ENCODE results near the gene DOK3.

DOK3 gene

DNA sequence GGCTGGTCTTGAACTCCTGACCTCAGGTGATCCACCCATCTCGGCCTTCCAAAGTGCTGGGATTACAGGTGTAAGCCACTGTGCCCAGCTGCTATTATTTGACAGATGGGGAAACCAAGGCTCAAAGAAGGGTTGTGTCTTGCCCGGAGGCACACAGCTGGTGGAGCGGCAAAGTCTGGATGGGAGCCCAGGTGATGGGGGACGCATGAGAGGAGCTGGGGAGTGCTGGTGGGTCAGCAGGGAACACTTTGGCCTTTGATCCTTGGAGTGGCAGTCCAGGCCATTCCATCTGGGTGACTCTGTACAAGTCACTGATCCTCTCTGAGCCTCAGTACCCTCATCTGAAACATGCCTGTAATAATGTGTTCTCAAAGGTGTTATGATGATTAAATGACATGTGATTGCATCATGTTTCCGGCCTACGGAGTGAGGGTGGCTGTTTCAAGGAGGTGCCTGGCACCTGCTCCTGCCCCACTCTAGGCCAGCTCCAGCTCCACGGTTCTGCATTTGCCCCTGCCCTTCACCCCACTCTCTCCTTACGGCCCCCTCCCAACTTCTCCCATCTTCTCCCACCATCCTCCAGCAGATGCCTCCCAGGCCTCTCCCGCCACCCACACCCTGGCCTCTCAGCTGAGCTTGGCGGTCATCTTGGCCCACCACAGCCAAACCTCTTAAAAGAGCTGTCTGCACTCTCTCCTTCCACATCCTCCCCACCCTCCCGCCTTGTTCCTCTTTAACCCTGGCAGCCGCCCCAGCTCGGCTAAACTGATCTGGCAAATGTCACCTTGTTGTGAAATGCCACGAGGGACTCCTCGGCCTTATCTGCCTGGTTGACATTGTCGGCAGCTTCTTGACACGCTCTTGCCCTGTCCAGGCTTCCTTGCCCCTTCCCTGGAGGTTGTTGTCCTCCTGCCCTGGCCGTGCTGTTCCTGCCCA lies 30.6 kb downstream of the DOK3 start:
- DNase-seq: no peak

DNA sequence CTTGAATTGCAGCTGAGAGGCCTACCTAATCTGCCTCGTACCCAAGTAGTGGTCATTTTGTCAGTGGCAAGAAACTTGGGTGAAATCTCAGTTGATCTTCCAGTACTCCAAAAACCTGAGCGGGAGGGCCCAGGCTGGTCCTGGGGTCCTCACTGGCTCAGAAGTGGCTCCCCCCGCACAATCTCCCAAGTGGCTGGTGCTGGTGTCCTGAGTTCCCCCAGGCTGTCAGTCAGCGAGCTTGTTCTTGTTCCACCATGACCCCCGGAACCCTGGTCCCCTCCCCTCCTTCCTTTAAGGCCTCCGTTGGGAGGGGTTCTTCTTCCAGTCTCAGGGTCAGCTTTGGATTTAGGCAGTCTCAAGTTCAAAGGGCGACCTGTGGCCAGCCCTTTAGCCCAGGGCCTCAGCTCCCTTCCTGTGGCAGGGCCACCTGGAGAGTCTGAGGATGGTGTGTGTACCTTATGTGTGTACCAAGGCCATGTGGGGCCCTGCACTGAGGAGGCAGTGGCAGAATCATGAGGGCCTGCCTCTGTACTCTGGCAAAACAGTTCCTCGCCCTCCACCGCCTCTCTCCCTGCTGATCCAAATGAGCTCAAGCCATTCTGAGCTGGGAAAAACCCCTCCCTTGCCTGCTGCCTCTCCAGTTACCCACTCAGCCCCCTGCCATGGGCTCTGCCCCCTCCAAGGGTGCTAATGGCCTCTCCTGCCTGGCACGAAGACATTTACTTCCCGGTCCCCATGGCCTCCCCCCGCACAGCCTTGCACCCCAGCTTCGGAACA lies 31.7 kb downstream of the DOK3 start:
- DNase-seq: no peak

DNA sequence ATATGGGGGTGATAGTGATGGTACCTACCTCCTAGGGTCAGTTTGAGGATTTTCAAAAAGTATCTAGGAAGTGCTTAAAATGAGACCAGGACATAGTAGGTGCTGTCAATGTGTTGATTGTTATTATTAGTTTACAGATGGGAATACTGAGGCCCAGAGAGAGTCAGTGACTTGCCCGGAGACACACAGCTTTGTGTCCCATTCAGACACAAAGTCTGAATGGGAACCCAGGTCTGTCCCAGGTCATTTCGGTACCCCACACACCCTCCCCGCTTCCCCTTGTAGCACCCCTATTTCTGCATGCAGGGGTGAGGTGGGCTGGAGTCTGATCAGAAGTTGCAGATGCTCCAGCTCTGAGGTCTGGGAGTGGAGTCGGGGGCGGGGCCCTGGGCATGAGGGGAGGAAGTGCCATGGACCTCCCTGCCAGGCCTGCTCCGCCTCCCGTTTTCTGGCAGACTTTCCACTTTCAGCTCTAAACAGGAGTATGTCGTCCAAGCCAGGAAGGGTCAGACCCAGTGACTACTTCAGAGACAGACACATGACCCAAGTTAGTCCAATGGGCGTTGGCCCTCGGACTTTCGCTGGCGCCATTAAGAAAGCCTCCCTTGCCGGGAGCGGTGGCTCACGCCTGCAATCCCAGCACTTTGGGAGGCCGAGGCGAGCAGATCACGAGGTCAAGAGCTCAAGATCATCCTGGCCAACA lies 32.9 kb downstream of the DOK3 start:
- DNase-seq: no peak

DNA sequence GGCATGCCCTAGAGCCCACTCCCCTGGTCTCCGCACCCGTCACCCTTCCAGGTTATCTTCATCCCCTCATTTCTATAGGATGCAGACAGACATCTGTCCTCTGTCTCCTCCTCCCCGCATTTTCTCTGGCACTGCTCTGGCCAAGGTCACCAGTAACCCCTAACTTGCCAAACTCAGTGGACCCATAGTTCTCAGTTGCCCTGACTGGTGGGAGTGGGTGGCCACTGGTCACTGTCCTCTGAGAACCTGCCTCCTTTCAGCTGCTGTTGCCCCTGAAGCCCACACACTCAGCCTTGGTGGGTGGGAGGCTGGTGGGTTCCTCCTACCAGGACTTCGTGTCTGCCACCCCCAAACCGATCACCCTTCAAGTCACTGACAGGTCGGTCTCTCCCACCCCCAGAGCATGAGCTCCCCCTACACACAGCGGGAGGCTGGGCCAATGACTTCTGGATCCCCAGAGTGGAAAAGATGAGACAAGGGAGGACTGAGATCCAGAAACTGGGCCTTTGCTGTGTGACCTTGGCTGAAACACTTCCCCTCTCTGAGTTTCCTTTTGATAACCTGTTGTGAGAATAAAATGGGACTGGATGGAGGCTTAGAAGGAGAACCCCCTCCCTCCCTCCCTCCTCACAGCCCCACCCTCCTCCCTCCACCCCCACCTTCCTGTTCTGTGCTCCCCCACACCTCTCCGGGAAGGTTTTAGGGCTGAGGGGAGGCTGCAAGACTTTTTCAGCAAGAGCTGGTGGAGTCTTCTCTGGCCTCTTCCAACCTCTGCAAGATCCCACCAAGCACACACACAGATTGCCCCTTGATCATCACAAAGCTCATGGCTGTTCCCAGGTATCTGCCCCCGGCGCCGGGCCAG lies 33.8 kb downstream of the DOK3 start:
- DNase-seq: no peak

DNA sequence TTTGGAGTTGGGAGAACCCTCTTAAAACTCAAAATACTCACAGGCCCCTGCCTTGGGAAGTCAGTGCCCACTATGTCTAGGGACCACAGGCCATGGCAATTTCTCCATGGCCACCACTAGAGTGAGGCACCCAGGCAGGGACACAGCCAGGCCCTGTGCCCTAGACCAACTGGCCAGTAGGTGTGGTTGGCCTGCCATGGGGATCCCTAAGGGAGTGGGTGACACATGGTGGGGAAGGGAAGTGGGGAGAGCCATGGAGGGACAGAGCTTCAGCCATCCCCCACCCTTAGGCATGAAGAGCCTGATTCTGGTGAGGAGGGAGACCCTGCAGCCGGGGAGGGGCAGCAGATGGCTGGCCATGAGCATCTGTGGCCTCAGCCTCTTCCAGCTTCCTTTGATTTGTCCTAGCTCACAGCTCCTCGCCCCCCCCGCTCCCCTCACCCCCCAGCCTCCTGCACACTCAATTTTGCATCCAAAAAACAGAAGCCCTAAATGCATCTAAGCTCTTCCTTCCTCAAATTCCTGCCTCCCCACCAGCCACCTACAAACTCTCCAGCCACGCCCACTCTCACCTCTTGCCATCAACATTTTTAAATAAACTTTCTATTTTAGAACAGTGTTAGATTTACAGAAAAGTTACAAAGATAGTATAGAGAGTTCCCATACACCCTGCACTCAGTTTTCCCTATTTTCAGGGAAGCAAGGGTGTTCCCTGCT lies 34.6 kb downstream of the DOK3 start:
- no peak for DNase-seq

DNA sequence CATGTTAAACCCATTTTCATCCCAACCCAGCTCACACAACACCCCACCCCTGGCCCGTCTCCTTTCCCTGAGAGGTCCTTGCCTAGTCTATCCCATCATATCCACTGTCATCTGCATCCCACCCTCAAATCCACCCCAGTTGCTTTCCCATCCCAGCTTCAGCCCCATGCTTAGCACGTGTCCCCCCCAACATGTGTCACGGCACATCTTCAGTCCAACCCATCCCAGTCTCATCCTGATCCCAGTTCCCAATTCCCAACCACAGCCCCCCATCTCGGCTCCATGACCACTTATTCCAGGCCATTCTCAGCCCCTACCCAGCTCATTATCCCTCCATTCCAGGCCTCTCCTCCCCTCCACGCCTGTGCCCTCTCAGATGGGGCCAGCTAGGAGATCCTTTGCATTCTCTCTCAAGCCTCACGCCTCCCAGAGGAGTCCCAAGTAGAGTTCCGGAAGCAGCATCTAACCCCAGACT lies 35.6 kb downstream of the DOK3 start:
- DNase-seq: no peak

DNA sequence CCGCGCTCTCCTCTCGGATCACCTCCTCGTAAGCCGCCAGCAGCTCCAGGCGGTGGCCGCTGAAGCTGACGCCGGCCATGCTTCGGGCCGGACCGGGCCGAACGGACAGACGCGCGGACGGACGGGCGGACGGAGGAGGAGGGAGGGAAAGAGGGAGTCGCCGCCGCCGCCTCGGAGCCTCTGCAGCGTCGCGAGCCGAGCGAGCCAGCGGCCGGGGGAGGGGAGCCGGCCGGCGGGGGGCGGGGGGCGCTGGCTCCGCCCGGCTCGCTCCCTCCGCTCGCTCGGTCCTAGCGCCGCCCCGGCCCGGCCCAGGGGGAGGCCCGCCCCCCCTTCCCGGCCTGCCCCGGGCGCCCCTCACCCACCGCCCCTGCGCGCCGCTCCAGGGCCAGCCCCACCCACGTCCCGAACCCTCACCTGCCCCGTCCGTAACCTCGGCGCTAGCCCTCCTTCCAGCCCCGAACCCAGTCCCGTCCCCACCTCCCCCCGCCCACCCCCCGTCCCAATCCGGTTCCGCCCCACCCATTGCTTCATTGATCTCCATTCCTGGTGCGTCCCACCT lies 36.1 kb downstream of the DOK3 start, which contains the start of gene DBN1:
Gene DBN1, minus strand, starts transcription at position 192 of the 559 bp plus-strand sequence. Its CDS starts 113 bp downstream, at position 79.
- no peak for DNase-seq

DNA sequence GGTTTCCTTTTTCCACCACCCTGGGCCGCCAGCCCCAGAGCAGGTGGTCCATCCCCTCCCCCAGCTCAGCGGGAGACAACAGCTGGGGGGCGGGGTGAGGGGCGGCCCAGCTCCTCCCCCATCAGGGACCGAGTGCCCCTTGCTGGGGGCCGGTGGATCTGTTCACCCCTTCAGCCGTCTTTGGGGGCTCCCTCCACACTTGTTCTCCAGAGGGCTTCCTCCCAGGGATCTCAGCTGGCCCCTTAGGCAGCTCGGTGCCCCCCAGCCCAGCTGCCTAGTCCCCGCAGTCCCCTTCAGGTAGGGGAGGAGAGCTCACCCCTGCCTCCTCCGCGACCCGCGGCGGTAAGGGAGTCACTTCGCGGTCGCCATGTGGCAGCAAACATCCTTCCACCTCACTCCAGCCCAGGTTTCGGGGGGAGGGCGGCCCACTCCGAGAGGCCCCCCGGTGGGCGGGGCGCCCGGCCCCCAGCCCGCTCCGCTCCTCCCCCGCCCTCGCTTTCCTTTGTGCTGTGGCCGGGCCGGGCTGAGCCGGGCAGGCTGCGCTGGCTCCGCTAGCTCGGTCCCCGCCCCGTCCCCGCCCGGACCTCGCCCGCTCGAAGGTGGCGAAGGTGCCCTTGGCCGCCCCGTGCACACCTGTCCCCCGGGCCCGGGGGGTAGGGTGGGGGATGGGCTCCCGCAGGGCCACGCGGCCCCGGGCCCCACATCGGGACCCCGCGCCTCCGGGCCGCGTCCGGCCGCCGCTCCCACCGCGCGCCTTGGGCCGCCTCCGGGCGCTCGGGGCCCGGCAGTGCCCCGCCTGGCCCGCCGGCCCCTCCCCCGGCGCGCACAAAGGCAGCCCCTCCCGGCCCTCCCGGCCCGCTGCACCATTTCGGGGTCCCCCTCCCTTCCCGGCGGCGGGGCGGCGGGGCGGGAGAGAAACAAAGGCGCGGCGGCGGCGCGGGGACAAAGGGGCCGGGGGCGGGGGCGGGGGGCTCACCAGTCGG lies 36.9 kb downstream of the DOK3 start:
- no peak for DNase-seq

DNA sequence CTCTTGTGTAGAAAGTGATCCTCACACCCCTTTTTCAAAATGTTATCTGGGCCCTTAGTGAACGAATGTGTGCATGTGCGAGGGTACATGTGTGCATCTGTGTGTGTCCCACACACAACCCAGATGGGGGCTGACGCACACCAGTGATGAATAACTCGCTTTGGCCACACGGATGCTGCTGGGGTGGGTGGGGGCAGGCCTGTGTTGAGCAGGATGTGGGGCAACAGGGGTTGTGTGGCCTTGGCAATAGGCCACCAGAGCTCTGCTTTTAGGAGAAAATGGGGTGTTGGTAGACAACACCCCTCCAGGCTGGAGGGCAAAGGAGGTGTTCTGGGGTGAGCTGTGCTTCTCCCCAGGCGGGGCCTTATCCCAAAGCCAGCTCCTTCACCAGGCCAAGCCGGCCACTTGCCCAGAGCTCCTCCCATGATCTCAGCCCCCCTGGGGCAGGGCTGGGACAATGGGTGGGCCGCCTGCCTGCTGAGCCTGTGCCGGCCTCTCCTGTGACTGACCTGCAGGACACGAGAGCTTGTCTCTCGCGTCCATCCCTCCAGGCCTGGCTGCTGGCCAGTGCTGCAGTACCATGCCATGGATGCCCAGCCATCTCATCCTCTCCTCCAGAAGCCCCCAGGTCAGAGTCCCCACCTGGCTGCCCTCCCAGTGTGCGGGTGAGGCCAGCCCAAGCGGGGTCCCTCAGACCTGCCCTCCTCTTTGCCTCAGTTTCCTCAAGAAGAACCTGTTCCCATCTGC lies 37.8 kb downstream of the DOK3 start:
- DNase-seq: no peak

DNA sequence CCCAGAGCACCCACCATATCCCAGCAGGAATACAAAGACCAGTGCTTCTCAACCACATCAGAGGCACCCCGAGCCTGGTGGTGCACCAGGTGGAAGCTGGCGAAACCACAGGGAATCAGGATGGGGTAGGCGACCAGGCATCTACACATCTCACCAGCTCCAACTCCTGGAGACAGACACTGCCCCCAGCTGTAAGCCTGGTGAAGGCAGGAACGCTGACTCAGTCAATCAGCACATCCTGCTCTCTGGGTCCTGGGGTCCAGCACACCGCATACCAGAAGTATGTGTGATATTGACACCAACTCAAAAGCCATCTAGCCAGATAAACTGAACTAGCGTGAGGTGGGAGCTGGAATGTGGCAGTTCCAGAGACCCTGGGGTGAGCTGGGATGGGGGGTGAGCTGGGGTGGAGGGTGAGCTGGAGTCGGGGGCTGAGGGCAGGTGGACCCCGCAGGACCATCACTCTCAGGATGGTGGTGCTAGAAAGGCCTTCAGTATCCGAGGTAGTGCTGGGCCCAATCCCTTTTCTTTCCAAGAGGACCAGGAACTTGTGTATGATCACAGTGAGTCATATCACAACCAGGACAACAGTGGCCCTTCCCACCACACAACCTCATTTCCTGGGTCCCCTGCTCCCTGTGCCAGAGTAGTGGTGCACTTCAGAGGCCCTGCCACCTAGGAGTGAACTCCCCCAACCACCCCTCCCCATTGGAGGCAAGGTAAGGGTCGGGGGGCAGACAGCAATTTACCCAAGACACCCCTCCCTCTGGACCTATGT lies 38.7 kb downstream of the DOK3 start:
- no peak for DNase-seq

DNA sequence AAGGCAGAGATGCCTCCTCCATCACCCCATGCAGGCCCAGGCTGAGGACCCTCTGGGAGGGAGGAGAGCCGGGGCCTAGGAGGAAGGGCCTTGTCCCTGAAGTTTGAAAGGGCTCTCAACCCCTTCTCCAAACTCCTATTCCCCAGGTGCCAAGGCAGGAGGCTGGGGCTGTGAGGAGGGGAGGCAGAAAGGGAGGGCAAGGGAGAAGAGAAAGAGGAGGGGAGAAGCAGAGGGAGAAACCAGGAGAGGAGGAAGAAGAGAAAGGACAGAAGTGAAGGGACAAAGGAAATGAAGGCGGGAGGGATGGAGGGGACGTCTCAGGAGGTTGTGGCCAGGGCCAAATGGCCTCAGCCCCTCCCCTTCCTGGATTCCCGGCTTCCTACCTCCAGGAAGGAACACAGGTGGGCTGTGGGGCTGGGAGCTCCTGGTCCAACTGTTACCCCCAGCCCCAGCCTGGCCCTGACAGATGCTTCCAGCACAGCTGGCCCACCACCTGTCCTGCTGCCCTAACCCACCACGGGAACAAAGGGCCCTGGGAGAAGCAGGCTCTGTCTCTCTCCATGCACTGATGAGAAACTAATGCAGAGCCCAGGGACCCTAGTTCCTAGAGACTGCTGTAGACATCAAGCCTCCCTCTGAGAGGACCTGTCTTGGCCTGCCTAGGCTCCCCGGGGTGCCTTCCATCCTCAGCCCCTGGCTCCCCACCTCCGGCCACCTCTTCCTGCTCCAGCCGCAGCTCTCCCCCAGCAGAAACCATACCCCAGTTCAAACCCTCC lies 39.7 kb downstream of the DOK3 start:
- DNase-seq: no peak

DNA sequence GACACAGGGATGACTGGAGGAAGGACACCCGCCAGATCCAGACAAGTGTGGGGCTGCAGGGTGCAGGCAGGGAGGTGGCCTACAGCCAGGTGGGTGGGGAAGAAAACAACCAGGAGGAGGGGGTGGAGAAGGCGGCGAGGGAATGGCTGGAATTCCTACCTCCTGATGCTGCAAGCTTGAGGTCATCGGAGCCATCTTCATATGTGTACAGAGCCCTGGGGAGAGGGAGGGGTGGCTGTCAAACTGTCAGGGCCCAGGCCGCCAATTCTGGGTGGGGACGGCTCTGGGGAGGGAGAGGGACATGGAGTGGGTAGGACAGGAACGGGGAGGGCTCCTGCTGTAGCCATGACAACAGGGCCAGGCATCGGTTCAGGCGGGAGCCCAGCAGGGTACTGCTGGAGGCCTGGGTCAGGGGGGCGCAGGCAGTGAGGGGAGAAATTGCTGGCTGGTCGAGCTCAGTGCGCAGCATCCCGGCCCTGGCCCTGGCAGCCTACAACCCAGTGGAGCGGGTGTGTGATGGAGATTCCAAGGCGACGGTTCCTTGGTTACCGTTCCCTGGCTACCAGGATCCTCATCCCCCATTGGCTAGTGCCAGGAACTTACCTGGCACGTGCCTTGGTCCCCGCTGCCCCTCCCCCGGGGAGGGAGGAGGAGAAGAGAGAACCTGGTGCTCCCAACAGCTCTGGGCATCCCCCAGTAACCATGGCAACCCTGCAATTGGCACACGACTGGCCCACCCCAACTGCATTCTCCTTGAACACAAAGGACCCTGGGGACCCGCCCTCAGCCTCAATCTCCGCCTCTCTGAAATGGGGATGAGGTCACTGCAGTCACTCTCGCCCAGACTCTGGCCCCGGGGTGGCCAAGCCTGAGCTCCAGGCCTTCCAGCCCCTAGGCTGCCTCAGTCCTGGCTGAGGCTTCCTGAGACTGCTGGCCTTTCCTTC lies 40.7 kb downstream of the DOK3 start:
- no peak for DNase-seq

DNA sequence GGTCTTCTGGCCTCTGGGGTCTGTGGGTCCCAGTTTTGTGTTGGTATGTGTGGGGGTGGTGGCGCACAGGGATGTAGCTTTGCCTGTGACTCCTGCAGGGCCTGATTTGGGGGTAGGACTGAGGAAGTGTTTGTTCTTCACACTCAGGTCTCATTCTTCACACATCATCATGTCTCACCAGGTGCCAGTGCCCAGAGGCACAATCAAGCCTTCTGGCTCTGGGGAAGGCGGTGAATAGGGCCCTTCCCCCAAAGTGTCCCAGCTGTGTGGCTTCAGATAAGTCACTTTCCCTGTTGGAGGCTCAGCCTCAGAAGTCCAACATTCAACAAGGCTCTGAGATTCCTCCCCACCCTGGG lies 41.3 kb downstream of the DOK3 start:
- no peak for DNase-seq

DNA sequence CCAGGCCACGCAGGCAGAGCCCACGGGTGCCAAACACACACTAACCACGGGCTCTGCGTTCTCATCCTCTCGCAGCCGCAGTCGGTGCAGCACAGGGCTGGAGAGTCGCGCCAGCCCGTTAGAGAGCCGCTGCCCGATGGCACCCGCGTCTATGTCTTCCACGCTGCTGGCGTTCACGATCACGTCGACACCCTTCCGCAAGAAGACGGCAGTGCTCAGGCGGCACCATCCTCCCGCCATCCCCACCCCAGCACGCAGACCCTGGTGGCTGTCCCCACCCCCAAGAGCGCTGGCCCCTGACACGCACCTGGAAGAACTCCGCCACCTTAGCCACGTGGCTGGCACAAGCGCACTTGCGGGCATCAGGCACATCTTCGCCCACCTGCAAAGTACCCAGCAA lies 42.2 kb downstream of the DOK3 start:
- DNase-seq: no peak

DNA sequence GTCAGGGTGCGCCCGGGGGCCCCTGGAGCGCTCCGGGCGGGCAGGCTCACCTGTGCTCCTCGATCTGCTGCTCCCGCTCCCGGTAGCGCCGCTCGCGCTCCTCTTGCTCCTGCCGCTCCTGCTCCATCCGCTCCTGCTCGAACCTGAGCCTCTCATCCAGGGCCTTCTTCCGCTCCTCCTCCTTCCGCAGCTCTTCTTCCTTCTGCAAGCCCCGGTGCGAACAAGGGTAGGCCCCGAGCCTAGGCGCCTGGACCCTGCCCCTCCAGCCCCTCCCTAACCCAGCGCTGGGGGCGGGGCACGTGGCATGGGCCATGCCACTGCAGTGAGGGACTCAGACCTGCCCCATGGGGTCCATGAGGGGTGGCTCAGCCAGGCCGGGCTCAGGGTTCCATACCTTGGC lies 42.8 kb downstream of the DOK3 start:
- no peak for DNase-seq

DNA sequence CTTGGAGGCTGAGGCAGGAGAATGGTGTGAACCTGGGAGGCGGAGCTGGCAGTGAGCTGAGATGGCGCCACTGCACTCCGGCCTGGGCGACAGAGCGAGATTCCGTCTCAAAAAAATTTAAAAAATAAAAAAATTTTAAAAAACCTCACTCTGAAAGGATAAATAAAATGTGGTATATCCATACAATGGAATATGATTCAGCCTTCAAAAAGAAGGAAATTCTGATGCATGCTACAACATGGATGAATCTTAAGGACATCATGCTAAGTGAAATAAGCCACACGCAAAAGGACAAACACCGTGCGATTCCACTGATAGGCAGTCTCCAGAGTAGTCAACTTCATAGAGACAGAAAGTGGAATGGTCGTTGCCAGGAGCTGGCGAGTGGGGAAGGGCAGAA lies 44.6 kb downstream of the DOK3 start:
- no peak for DNase-seq

Data from cortex of kidney (tissue), 1 donor.